ENCODE data around the gene DLL3. TPM values are rescaled to one million over a fixed set of nuclear protein-coding genes. Genes with fewer than 3 reads are reported as not detected.
A peak's percentile ranks its signal among the peaks of the same experiment; 100 is the strongest.
"Not testable (repeated sequence)": the region's sequence is repeated elsewhere in the genome, so short reads cannot be mapped to it uniquely, and the experiment has no call there.

The DLL3 gene
- total RNA-seq, 2 experiments from 2014 or later: 1.3 to 1.6 TPM

DNA sequence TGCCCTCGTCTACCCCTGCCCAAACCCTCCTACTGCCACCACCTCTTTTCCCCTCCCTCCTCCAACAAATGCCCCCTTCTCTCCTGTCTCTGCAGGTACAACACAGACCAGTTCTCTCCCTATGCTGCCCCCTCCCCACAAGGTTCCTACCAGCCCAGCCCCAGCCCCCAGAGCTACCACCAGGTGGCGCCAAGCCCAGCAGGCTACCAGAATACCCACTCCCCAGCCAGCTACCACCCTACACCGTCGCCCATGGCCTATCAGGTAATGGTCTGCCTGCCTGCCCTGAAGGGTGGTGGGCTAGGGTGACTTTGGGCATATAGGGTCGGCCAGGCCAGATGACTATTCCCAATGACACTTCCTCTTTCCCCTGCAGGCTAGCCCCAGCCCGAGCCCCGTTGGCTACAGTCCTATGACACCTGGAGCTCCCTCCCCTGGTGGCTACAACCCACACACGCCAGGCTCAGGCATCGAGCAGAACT is 24.6 kb upstream of the DLL3 start:
- peak; percentile 70 for ATAC-seq

DNA sequence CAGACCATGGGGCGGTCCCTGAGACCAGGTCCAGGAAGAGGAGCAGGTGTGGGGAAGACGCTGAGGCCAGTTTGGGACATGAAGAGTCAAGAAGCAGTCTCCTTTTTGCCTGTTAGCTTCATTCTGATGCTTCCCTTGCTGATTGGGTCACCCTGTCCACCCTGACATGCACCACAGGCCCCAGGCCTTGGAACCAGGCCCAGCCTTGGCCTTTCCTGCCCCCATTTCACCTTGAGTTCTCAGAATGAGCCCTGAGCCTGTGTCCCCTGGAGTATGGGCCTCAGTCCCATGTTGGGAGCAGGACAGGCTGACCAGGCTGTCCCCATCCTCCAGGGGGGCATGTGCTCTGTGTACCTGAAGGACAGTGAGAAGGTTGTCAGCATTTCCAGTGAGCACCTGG is 23.0 kb upstream of the DLL3 start:
- intact Hi-C loops (cut with micrococcal nuclease): loop anchor here (10.0 kb wide), 1 partner anchor 59 kb away; the partner anchor contains the start of gene EID2B
- ChIA-PET POLR2A (interaction anchor here (0.6 to 1.3 kb wide), 4 partner anchors 19 to 44 kb away, joined by 3 to 5 read pairs (median 4); partner anchors contain the start of genes RPS16 and SUPT5H), CTCF (interaction anchor here (1.4 to 5.2 kb wide), 4 partner anchors 13 to 57 kb away, joined by 4 to 52 read pairs (median 8); partner anchors contain the start of gene EID2B)
- Mint-ChIP-seq H3K36me3 (ENCODE audit: low read depth) (peaks cover 40% of the 10 kb centered on the region), H3K27me3 (no peaks in the 10 kb centered on the region), H3K4me3 (no peak overlapping the region), H3K9me3 (no peaks in the 10 kb centered on the region), H3K4me1 (ENCODE audit: low read depth) (peaks cover 27% of the 10 kb centered on the region), H3K27ac (no peak overlapping the region)
- TF ChIP-seq, protein P1, sequence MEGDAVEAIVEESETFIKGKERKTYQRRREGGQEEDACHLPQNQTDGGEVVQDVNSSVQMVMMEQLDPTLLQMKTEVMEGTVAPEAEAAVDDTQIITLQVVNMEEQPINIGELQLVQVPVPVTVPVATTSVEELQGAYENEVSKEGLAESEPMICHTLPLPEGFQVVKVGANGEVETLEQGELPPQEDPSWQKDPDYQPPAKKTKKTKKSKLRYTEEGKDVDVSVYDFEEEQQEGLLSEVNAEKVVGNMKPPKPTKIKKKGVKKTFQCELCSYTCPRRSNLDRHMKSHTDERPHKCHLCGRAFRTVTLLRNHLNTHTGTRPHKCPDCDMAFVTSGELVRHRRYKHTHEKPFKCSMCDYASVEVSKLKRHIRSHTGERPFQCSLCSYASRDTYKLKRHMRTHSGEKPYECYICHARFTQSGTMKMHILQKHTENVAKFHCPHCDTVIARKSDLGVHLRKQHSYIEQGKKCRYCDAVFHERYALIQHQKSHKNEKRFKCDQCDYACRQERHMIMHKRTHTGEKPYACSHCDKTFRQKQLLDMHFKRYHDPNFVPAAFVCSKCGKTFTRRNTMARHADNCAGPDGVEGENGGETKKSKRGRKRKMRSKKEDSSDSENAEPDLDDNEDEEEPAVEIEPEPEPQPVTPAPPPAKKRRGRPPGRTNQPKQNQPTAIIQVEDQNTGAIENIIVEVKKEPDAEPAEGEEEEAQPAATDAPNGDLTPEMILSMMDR (IDR thresholded peaks at IDR 0.05): no peak
- ATAC-seq (no peak), DNase-seq (no peak)

More for the DNA sequence above, 24.6 kb upstream of the DLL3 start:
- POLR2A ChIA-PET: interaction anchor here (0.8 to 1.1 kb wide), 2 partner anchors 9 to 39 kb away, joined by 3 to 4 read pairs; no protein-coding TSS in a partner anchor
- Mint-ChIP-seq H3K36me3 (ENCODE audit: low read depth) (peaks cover 54% of the 10 kb centered on the region), H3K27me3 (no peaks in the 10 kb centered on the region), H3K27ac (no peak overlapping the region), H3K4me1 (ENCODE audit: low read depth) (peaks cover 32% of the 10 kb centered on the region), H3K4me3 (no peak overlapping the region), H3K9me3 (no peaks in the 10 kb centered on the region)
- TF ChIP-seq, protein P1 (IDR thresholded peaks at IDR 0.05): peak; percentile 76
- CTCF ChIA-PET: interaction anchor here (0.6 to 5.2 kb wide), 28 partner anchors 8 to 76 kb away, joined by 3 to 52 read pairs (median 4); partner anchors contain the start of genes DLL3, EID2B and RPS16
- DNase-seq: peak; percentile 80
- intact Hi-C loops (cut with micrococcal nuclease): loop anchor here (10.0 kb wide), 1 partner anchor 61 kb away; the partner anchor contains the start of gene EID2B

DNA sequence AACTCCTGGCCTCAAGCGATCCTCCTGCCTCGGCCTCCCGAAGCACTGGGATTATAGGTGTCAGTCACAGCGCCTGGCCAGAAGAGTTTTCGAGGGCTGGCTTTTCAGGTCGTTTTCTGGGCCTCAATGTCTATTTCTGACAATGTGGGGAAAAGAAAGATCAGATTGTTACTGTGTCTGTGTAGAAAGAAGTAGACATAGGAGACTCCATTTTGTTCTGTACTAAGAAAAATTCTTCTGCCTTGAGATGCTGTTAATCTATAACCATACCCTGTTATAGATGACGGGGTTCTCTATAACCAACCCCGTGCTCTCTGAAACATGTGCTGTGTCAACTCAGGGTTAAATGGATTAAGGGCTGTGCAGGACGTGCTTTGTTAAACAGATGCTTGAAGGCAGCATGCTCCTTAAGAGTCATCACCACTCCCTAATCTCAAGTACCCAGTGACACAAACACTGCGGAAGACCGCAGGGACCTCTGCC is 19.4 kb upstream of the DLL3 start:
- H3K27me3 Mint-ChIP-seq, ATAC-seq, H3K9me3 Mint-ChIP-seq, CTCF ChIA-PET, DNase-seq: not testable (repeated sequence)
- Mint-ChIP-seq H3K27ac (peak overlapping the region; percentile 93), H3K4me3 (peak overlapping the region; percentile 97), H3K36me3 (ENCODE audit: low read depth) (peaks cover 36% of the 10 kb centered on the region), H3K4me1 (ENCODE audit: low read depth) (peaks cover 26% of the 10 kb centered on the region)
- intact Hi-C loops (cut with micrococcal nuclease): loop anchor here (10.0 kb wide), 1 partner anchor 55 kb away; the partner anchor contains the start of gene EID2B
- POLR2A ChIA-PET: interaction anchor here (3.0 kb wide), 1 partner anchor 32 kb away, joined by 7 read pairs; no protein-coding TSS in a partner anchor

DNA sequence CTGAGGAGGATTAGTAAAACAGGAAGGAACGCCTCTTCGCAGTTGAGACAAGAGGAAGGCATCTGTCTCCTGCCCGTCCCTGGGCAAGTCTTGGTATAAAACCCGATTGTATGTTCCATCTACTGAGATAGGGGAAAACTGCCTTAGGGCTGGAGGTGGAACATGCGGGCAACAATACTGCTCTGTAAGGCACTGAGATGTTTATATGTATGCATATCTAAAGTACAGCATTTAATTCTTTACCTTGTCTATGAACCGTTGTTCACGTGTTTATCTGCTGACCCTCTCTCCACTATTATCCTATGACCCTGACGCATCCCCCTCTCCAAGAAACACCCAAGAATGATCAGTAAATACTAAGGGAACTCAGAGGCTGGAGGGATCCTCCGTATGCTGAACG is 18.8 kb upstream of the DLL3 start:
- peak overlapping the region; percentile 93 for H3K27ac Mint-ChIP-seq
- no peak for ATAC-seq
- ChIA-PET CTCF (interaction anchor here (0.9 to 1.7 kb wide), 3 partner anchors 23 to 52 kb away, joined by 4 to 5 read pairs (median 4); partner anchors contain the start of gene EID2B), POLR2A (interaction anchor here (0.9 to 3.0 kb wide), 4 partner anchors 31 to 75 kb away, joined by 3 to 7 read pairs (median 3); partner anchors contain the start of genes RPS16 and SUPT5H)
- H3K4me1 Mint-ChIP-seq (ENCODE audit: low read depth): peaks cover 28% of the 10 kb centered on the region
- intact Hi-C loops (cut with micrococcal nuclease): loop anchor here (10.0 kb wide), 1 partner anchor 55 kb away; the partner anchor contains the start of gene EID2B
- H3K9me3 Mint-ChIP-seq: no peaks in the 10 kb centered on the region
- no peak for DNase-seq
- TF ChIP-seq, protein P1 (IDR thresholded peaks at IDR 0.05): no peak
- H3K27me3 Mint-ChIP-seq: no peaks in the 10 kb centered on the region
- H3K4me3 Mint-ChIP-seq: peak overlapping the region; percentile 97
- peaks cover 33% of the 10 kb centered on the region for H3K36me3 Mint-ChIP-seq (ENCODE audit: low read depth)

DNA sequence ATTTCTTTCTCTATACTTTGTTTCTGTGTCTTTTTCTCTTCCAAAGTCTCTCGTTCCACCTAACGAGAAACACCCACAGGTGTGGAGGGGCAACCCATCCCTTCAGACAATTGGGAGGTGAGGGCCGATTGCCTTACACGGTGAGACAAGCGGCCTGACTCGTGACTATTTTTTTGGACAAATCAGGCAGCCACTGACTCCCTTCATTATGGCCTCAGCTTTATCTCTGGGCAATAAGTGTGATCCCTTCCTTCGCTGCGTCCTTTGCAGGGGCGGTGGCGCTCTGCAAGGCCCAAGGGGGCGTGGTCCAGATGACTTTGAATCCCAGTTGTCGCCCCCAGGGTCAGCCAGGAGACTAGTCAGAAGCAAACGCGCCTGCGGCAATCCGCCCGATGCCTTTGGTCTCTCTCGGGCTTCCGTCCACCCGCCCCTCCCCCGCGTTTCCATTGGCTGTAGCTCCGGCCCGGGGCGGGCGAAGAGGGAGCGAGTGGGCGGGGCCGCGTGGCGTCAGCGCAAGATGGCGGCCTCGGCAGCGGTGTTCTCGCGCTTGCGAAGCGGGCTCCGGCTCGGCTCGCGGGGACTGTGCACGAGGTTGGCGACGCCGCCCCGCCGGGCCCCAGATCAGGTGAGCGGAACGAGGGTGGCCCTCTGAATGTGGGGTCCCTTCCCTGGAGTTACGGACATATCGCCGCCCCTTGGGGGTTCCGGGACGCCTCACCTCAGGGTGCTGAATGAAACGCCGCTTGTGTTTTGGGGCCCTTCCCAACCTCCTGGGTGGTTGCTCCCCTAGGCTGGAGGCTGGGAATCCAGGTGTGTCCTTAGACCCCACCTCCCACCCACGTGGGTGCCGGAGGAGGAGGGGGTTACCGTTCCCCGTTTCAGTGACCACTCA is 18.2 kb upstream of the DLL3 start, which contains the start of gene TIMM50:
TSS of gene TIMM50 (plus strand) at position 502 of the 892 bp plus-strand sequence. CDS start at position 518, 16 bp downstream.
- no peaks in the 10 kb centered on the region for H3K27me3 Mint-ChIP-seq
- peak within 1 kb of the TSS; percentile 97 for H3K4me3 Mint-ChIP-seq
- ChIA-PET POLR2A (interaction anchor here (0.9 to 3.0 kb wide), 9 partner anchors 9 to 76 kb away, joined by 3 to 7 read pairs (median 3); partner anchors contain the start of genes DLL3, RPS16 and SUPT5H), CTCF (interaction anchor here (0.9 to 1.7 kb wide), 4 partner anchors 18 to 52 kb away, joined by 4 to 7 read pairs (median 4); partner anchors contain the start of genes DLL3 and EID2B)
- DNase-seq (peak; percentile 99), ATAC-seq (peak; percentile 97)
- peak within 1 kb of the TSS; percentile 93 for H3K27ac Mint-ChIP-seq
- H3K9me3 Mint-ChIP-seq: no peaks in the 10 kb centered on the region
- peaks cover 28% of the 10 kb centered on the region for H3K4me1 Mint-ChIP-seq (ENCODE audit: low read depth)
- intact Hi-C loops (cut with micrococcal nuclease): no loop called here
- H3K36me3 Mint-ChIP-seq (ENCODE audit: low read depth): peaks cover 31% of the 10 kb centered on the region
- TF ChIP-seq, protein P1 (IDR thresholded peaks at IDR 0.05): no peak

All from activated CD8-positive, alpha-beta T cell treated with anti-CD3 and anti-CD28 coated beads for 36 hours (primary cell).